Ectodermal cell (in vitro differentiated cells): ENCODE results near the gene PRR9.

Source experiments
- H3K27ac ChIP-seq: 2 replicates; pipeline ENCODE4 v1.7.0; 2013; ENCODE audit warnings: mild to moderate bottlenecking, low read depth, low read length; ENCODE audit not compliant: insufficient read depth, poor library complexity, severe bottlenecking
- H3K27me3 ChIP-seq: 2 replicates; pipeline ENCODE4 v1.7.0; 2013; ENCODE audit warnings: mild to moderate bottlenecking, low read length; ENCODE audit not compliant: insufficient read depth, control insufficient read depth, poor library complexity, severe bottlenecking
- H3K36me3 ChIP-seq: one replicate; pipeline ENCODE4 v1.7.0; 2013; ENCODE audit warnings: low read length; ENCODE audit not compliant: control insufficient read depth, insufficient read depth
- H3K4me1 ChIP-seq: one replicate; pipeline ENCODE4 v1.7.0; 2013; ENCODE audit warnings: low read length; ENCODE audit not compliant: control insufficient read depth, insufficient read depth
- H3K4me3 ChIP-seq: 2 replicates; pipeline ENCODE4 v1.7.0; 2013; ENCODE audit warnings: low read depth, low read length, control low read depth; ENCODE audit not compliant: insufficient read depth
- H3K9me3 ChIP-seq: 2 replicates; pipeline ENCODE4 v1.7.0; 2013; ENCODE audit warnings: mild to moderate bottlenecking, low read length, moderate library complexity; ENCODE audit not compliant: control insufficient read depth
- WGBS, 2 experiments: methylation state at CpG; one replicate each; pipeline ENCODE4 v1.1.7; 2013; ENCODE audit warnings: missing lambda C conversion rate in 2 of 2; 5-methylcytosine and 5-hydroxymethylcytosine counted together

Gene PRR9

GRCh38 chr1:153262070-153262366, 44.6 kb downstream of the PRR9 start:
- WGBS, 2 experiments: 65 to 71% methylated on average over 6 of the region's 6 CpGs
- peaks cover 74% of the 10 kb centered on the region for H3K27me3 ChIP-seq
- no peaks in the 10 kb centered on the region for H3K9me3 ChIP-seq
- H3K27ac ChIP-seq: no peak overlapping the region
- peak overlapping the region; percentile 53 for H3K4me3 ChIP-seq
- H3K4me1 ChIP-seq: peaks cover 3% of the 10 kb centered on the region
- H3K36me3 ChIP-seq: no peaks in the 10 kb centered on the region

- WGBS, 2 experiments: 76 to 82% methylated on average over 10 of the region's 10 CpGs
Observed at GRCh38 chr1:153262462-153263157, 45.2 kb downstream of the PRR9 start.

GRCh38 chr1:153265457-153265856, 48.1 kb downstream of the PRR9 start:
- peaks cover 46% of the 10 kb centered on the region for H3K27me3 ChIP-seq

More at GRCh38 chr1:153262462-153263157, 45.2 kb downstream of the PRR9 start:
- Histone ChIP-seq H3K36me3 (no peaks in the 10 kb centered on the region), H3K9me3 (no peaks in the 10 kb centered on the region), H3K27ac (no peak overlapping the region), H3K27me3 (peaks cover 74% of the 10 kb centered on the region), H3K4me3 (no peak overlapping the region), H3K4me1 (peaks cover 3% of the 10 kb centered on the region)

More at GRCh38 chr1:153265457-153265856, 48.1 kb downstream of the PRR9 start:
- no peaks in the 10 kb centered on the region for H3K9me3 ChIP-seq
- no peak overlapping the region for H3K4me3 ChIP-seq
- H3K4me1 ChIP-seq: peaks cover 3% of the 10 kb centered on the region
- H3K27ac ChIP-seq: no peak overlapping the region
- WGBS, 2 experiments: no CpG with 5 or more reads among the region's 1 CpG
- no peaks in the 10 kb centered on the region for H3K36me3 ChIP-seq
